ENCODE measurements around the gene PALLD.

The PALLD gene

GRCh38 chr4:168815379-168816345, 318.8 kb downstream of the PALLD start:
- H3F3A ChIP-seq (ENCODE audit: insufficient read depth, low read length) = no peaks in the 10 kb centered on the region
- no peak overlapping the region for H3K9ac ChIP-seq (ENCODE audit: low read length)
- no peaks in the 10 kb centered on the region for H4K20me1 ChIP-seq (ENCODE audit: insufficient read depth, low read length)
- no peak overlapping the region for H3K4me3 ChIP-seq (ENCODE audit: low read length)
- H3K27ac ChIP-seq (ENCODE audit: low read length) = no peak overlapping the region
- no peaks in the 10 kb centered on the region for H3K9me3 ChIP-seq (replicated peaks; ENCODE audit: insufficient read depth, low read length)
- no peak overlapping the region for H2AFZ ChIP-seq (ENCODE audit: low read length)
- H3K79me2 ChIP-seq (ENCODE audit: low read length) = no peaks in the 10 kb centered on the region
- no peaks in the 10 kb centered on the region for H3K27me3 ChIP-seq (replicated peaks; ENCODE audit: insufficient read depth, low read length)
- H3K4me2 ChIP-seq (ENCODE audit: low read depth, low read length) = no peak overlapping the region
- H3K36me3 ChIP-seq (replicated peaks; ENCODE audit: insufficient read depth, low read length) = no peaks in the 10 kb centered on the region
- no peak for DNase-seq
- TF ChIP-seq EZH2phosphoT487 (IDR thresholded peaks at IDR 0.05; ENCODE audit: low read length) (no peak), CTCF (IDR thresholded peaks at IDR 0.05; ENCODE audit: low read length) (no peak)
- H3K9me2 ChIP-seq (replicated peaks; ENCODE audit: insufficient read depth, low read length) = no peaks in the 10 kb centered on the region
- H3K4me1 ChIP-seq (ENCODE audit: low read length) = no peaks in the 10 kb centered on the region

GRCh38 chr4:168817370-168817769, 320.5 kb downstream of the PALLD start:
- H2AFZ ChIP-seq (ENCODE audit: low read length) = no peak overlapping the region

GRCh38 chr4:168822481-168822880, 325.6 kb downstream of the PALLD start:
- H3K9ac ChIP-seq (ENCODE audit: low read length) = no peak overlapping the region
- TF ChIP-seq EZH2 (optimal IDR thresholded peaks at IDR 0.05; ENCODE audit: low read depth, low read length) = no peak
- TF ChIP-seq CTCF (IDR thresholded peaks at IDR 0.05; ENCODE audit: low read length) = no peak
- no peak for TF ChIP-seq EZH2phosphoT487 (IDR thresholded peaks at IDR 0.05; ENCODE audit: low read length)
- no peaks in the 10 kb centered on the region for H3K4me1 ChIP-seq (ENCODE audit: low read length)
- no peaks in the 10 kb centered on the region for H3K79me2 ChIP-seq (ENCODE audit: low read length)
- H3K4me2 ChIP-seq (ENCODE audit: low read depth, low read length) = no peak overlapping the region
- H3K9me3 ChIP-seq (replicated peaks; ENCODE audit: insufficient read depth, low read length) = no peaks in the 10 kb centered on the region
- H3K4me3 ChIP-seq (ENCODE audit: low read length) = no peak overlapping the region
- H3K36me3 ChIP-seq (replicated peaks; ENCODE audit: insufficient read depth, low read length) = no peaks in the 10 kb centered on the region
- H4K20me1 ChIP-seq (ENCODE audit: insufficient read depth, low read length) = no peaks in the 10 kb centered on the region
- H2AFZ ChIP-seq (ENCODE audit: low read length) = no peak overlapping the region
- no peaks in the 10 kb centered on the region for H3K9me2 ChIP-seq (replicated peaks; ENCODE audit: insufficient read depth, low read length)
- H3K27me3 ChIP-seq (replicated peaks; ENCODE audit: insufficient read depth, low read length) = no peaks in the 10 kb centered on the region
- H3F3A ChIP-seq (ENCODE audit: insufficient read depth, low read length) = no peaks in the 10 kb centered on the region
- no peak overlapping the region for H3K27ac ChIP-seq (ENCODE audit: low read length)
- no peak for DNase-seq

More at GRCh38 chr4:168817370-168817769, 320.5 kb downstream of the PALLD start:
- Histone ChIP-seq H3K79me2 (ENCODE audit: low read length) (no peaks in the 10 kb centered on the region), H3K9me3 (replicated peaks; ENCODE audit: insufficient read depth, low read length) (no peaks in the 10 kb centered on the region), H3K4me2 (ENCODE audit: low read depth, low read length) (peak overlapping the region; percentile 2; the same call in 1 of the 2 replicates), H3K4me1 (ENCODE audit: low read length) (no peaks in the 10 kb centered on the region), H3F3A (ENCODE audit: insufficient read depth, low read length) (no peaks in the 10 kb centered on the region), H3K4me3 (ENCODE audit: low read length) (no peak overlapping the region), H4K20me1 (ENCODE audit: insufficient read depth, low read length) (no peaks in the 10 kb centered on the region), H3K27ac (ENCODE audit: low read length) (no peak overlapping the region), H3K36me3 (replicated peaks; ENCODE audit: insufficient read depth, low read length) (no peaks in the 10 kb centered on the region), H3K9me2 (replicated peaks; ENCODE audit: insufficient read depth, low read length) (no peaks in the 10 kb centered on the region), H3K27me3 (replicated peaks; ENCODE audit: insufficient read depth, low read length) (no peaks in the 10 kb centered on the region), H3K9ac (ENCODE audit: low read length) (no peak overlapping the region)
- no peak for DNase-seq
- no peak for TF ChIP-seq EZH2 (optimal IDR thresholded peaks at IDR 0.05; ENCODE audit: low read depth, low read length)
- TF ChIP-seq EZH2phosphoT487 (IDR thresholded peaks at IDR 0.05; ENCODE audit: low read length) = no peak
- no peak for TF ChIP-seq CTCF (IDR thresholded peaks at IDR 0.05; ENCODE audit: low read length)
